ENCODE results near the gene ZNF337.

- TF ChIP-seq POLR2AphosphoS5 (IDR thresholded peaks at IDR 0.05) = no peak
- no peak for TF ChIP-seq CTCF (IDR thresholded peaks at IDR 0.05)
- TF ChIP-seq POLR2A (IDR thresholded peaks at IDR 0.05) = no peak
Measured at GRCh38 chr20:25683050-25683449, 13.6 kb downstream of the ZNF337 start.
